HG02610 (cell line): Measurements from ENCODE around the gene SEC61A1.

Experiments used
- ATAC-seq: cut with Tn5 transposase; IDR thresholded peaks from one replicate; pipeline ENCODE4 v1.9.1; 2021; ENCODE audit warnings: mild to moderate bottlenecking, moderate library complexity; ENCODE audit not compliant: unreplicated experiment

SEC61A1 gene

GRCh38 chr3:128077202-128077624 lies 25.0 kb downstream of the SEC61A1 start:
- ATAC-seq = no peak

GRCh38 chr3:128077665-128078064 lies 25.4 kb downstream of the SEC61A1 start:
- no peak for ATAC-seq

GRCh38 chr3:128078322-128078721 lies 26.1 kb downstream of the SEC61A1 start:
- no peak for ATAC-seq

GRCh38 chr3:128078875-128079274 lies 26.6 kb downstream of the SEC61A1 start:
- no peak for ATAC-seq

GRCh38 chr3:128079823-128080222 lies 27.6 kb downstream of the SEC61A1 start:
- no peak for ATAC-seq

- ATAC-seq = no peak
Measured at GRCh38 chr3:128080323-128081080, 28.3 kb downstream of the SEC61A1 start.

GRCh38 chr3:128081226-128081625 lies 29.0 kb downstream of the SEC61A1 start:
- ATAC-seq = no peak

- no peak for ATAC-seq
Measured at GRCh38 chr3:128081846-128082245, 29.6 kb downstream of the SEC61A1 start.

- no peak for ATAC-seq
Measured at GRCh38 chr3:128082546-128082945, 30.3 kb downstream of the SEC61A1 start.

GRCh38 chr3:128083396-128083795 lies 31.2 kb downstream of the SEC61A1 start:
- no peak for ATAC-seq

- no peak for ATAC-seq
Measured at GRCh38 chr3:128083980-128084674, 31.9 kb downstream of the SEC61A1 start.

GRCh38 chr3:128084675-128085021 lies 32.4 kb downstream of the SEC61A1 start:
- ATAC-seq = no peak

GRCh38 chr3:128089135-128089534 lies 36.9 kb downstream of the SEC61A1 start:
- no peak for ATAC-seq

- no peak for ATAC-seq
Measured at GRCh38 chr3:128091586-128091985, 39.3 kb downstream of the SEC61A1 start.

- no peak for ATAC-seq
Measured at GRCh38 chr3:128094295-128095151, 42.3 kb downstream of the SEC61A1 start.

- peak; percentile 79 for ATAC-seq
Measured at GRCh38 chr3:128095222-128095703, 43.0 kb downstream of the SEC61A1 start.

GRCh38 chr3:128098234-128098633 lies 46.0 kb downstream of the SEC61A1 start:
- ATAC-seq = no peak

- no peak for ATAC-seq
Measured at GRCh38 chr3:128100161-128100560, 47.9 kb downstream of the SEC61A1 start.

- no peak for ATAC-seq
Measured at GRCh38 chr3:128100638-128101037, 48.4 kb downstream of the SEC61A1 start.

GRCh38 chr3:128103136-128103676 lies 51.0 kb downstream of the SEC61A1 start:
- no peak for ATAC-seq

- ATAC-seq = no peak
Measured at GRCh38 chr3:128107834-128108233, 55.6 kb downstream of the SEC61A1 start.
